C4-2B (cell line): ENCODE results near the gene PIH1D1.

Experiments
- ZFX ChIP-seq: fragments of 450-650 bp; IDR thresholded peaks from 2 replicates; pipeline ENCODE4 v1.6.1; 2017
- TF ChIP-seq, protein P1 (sequence below): fragments of 450-650 bp; conservative IDR thresholded peaks from 2 replicates; pipeline ENCODE4 v1.5.1; 2017; ENCODE audit warnings: mild to moderate bottlenecking

- TF ChIP-seq, protein P1, sequence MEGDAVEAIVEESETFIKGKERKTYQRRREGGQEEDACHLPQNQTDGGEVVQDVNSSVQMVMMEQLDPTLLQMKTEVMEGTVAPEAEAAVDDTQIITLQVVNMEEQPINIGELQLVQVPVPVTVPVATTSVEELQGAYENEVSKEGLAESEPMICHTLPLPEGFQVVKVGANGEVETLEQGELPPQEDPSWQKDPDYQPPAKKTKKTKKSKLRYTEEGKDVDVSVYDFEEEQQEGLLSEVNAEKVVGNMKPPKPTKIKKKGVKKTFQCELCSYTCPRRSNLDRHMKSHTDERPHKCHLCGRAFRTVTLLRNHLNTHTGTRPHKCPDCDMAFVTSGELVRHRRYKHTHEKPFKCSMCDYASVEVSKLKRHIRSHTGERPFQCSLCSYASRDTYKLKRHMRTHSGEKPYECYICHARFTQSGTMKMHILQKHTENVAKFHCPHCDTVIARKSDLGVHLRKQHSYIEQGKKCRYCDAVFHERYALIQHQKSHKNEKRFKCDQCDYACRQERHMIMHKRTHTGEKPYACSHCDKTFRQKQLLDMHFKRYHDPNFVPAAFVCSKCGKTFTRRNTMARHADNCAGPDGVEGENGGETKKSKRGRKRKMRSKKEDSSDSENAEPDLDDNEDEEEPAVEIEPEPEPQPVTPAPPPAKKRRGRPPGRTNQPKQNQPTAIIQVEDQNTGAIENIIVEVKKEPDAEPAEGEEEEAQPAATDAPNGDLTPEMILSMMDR = no peak
- TF ChIP-seq ZFX = no peak
Measured at GRCh38 chr19:49415102-49415809, 36.4 kb downstream of the PIH1D1 start.
